ENCODE results near the gene ANKRD24. TPM values are rescaled to one million over a fixed set of nuclear protein-coding genes. Genes with fewer than 3 reads are reported as not detected.
A peak's percentile ranks its signal among the peaks of the same experiment; 100 is the strongest.

Gene ANKRD24
- total RNA-seq, 1 donor, result 0.99 TPM

GRCh38 chr19:4199699-4200293 lies 17.3 kb downstream of the ANKRD24 start:
- H3K4me3 ChIP-seq (ENCODE audit: low read depth, low read length), result no peak overlapping the region
- no peak for DNase-seq (ENCODE audit: low read depth)
- no peak for TF ChIP-seq CTCF (IDR thresholded peaks at IDR 0.05; ENCODE audit: insufficient read depth, low read length)

- no peak for TF ChIP-seq CTCF (IDR thresholded peaks at IDR 0.05; ENCODE audit: insufficient read depth, low read length)
- DNase-seq (ENCODE audit: low read depth), result no peak
- no peak overlapping the region for H3K4me3 ChIP-seq (ENCODE audit: low read depth, low read length)
Observed at GRCh38 chr19:4200940-4201542, 18.6 kb downstream of the ANKRD24 start.

GRCh38 chr19:4201798-4202197 lies 19.3 kb downstream of the ANKRD24 start:
- TF ChIP-seq CTCF (IDR thresholded peaks at IDR 0.05; ENCODE audit: insufficient read depth, low read length), result no peak
- H3K4me3 ChIP-seq (ENCODE audit: low read depth, low read length), result no peak overlapping the region
- no peak for DNase-seq (ENCODE audit: low read depth)

- DNase-seq (ENCODE audit: low read depth), result peak; percentile 50
- peak; percentile 43 for TF ChIP-seq CTCF (IDR thresholded peaks at IDR 0.05; ENCODE audit: insufficient read depth, low read length)
Observed at GRCh38 chr19:4206818-4207484, 24.5 kb downstream of the ANKRD24 start.

GRCh38 chr19:4208385-4209094 lies 26.1 kb downstream of the ANKRD24 start:
- no peak for DNase-seq (ENCODE audit: low read depth)
- H3K4me3 ChIP-seq (ENCODE audit: low read depth, low read length), result no peak overlapping the region
- TF ChIP-seq CTCF (IDR thresholded peaks at IDR 0.05; ENCODE audit: insufficient read depth, low read length), result peak; percentile 58

More at GRCh38 chr19:4206818-4207484, 24.5 kb downstream of the ANKRD24 start:
- H3K4me3 ChIP-seq (ENCODE audit: low read depth, low read length), result no peak overlapping the region

- H3K4me3 ChIP-seq (ENCODE audit: low read depth, low read length), result no peak overlapping the region
- TF ChIP-seq CTCF (IDR thresholded peaks at IDR 0.05; ENCODE audit: insufficient read depth, low read length), result no peak
- no peak for DNase-seq (ENCODE audit: low read depth)
Observed at GRCh38 chr19:4210166-4210731, 27.8 kb downstream of the ANKRD24 start.
